GM18517 (cell line): ENCODE measurements around the gene NFIA.

Experiments
- ATAC-seq: cut with Tn5 transposase; IDR thresholded peaks from one replicate; pipeline ENCODE4 v1.9.1; 2021; ENCODE audit warnings: mild to moderate bottlenecking, moderate library complexity; ENCODE audit not compliant: unreplicated experiment

NFIA gene

DNA sequence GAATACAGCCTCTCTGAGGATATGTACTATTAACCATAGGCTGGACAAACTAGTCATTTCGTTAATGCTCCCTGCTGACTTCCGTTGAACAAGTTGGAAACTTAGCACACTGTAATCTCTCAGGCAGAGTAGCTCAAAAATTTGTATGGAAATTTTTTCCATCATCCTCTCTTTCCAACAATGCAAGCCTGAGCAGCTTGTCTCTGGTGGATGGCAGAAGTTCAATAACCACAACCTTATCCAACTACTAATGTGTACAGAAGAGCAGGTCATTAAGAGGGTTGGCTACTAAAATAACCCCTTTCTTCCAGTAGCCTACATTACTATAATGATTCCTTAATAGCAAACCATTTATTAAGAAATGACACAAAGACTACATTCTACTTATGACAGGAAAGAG lies 262.3 kb downstream of the NFIA start:
- no peak for ATAC-seq

- ATAC-seq = no peak
Measured at GRCh38 chr1:61348025-61348665, 265.8 kb downstream of the NFIA start.

GRCh38 chr1:61352845-61353435 lies 270.6 kb downstream of the NFIA start:
- ATAC-seq = no peak

- ATAC-seq = no peak
Measured at GRCh38 chr1:61353797-61354406, 271.5 kb downstream of the NFIA start.

DNA sequence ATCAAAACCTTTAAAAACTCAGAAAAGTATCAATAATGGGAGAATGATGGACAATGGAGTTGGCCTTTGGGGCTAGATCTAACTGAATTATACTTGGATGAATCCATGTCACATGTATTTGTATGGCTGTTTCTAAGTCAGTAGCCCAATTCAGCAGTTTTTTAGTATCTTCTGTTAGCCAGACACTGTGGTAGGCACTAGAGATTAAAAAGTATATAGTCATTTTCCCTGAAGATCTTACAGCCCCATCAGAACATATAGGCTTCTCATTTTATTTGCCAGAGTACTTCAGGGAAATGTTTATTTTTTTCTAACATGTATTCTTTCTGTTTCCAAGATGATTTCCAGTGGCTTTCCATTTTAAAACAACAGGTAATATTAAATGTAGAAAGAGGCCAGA lies 273.7 kb downstream of the NFIA start:
- no peak for ATAC-seq

GRCh38 chr1:61356995-61357394 lies 274.6 kb downstream of the NFIA start:
- no peak for ATAC-seq

DNA sequence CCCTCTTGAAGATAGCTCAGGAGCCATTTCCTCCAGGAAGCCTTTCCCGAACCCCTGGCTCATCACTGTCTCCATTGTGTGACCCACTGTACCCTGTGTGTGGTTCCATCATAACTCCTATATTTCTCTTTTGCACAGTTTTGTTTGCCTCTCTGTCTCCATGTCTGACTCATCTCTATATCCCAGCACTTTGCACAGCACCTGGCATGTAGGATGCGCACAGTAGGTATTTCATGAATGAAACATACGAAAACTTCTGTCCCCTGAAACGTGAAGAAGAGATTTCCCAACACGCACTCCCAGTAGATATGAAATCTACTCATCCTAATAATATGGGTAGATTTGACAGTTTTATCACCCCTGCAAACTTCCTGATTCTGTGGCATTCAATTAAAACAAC lies 275.2 kb downstream of the NFIA start:
- ATAC-seq = no peak

GRCh38 chr1:61358770-61359455 lies 276.6 kb downstream of the NFIA start:
- ATAC-seq = no peak

GRCh38 chr1:61361931-61362330 lies 279.6 kb downstream of the NFIA start:
- ATAC-seq = no peak

DNA sequence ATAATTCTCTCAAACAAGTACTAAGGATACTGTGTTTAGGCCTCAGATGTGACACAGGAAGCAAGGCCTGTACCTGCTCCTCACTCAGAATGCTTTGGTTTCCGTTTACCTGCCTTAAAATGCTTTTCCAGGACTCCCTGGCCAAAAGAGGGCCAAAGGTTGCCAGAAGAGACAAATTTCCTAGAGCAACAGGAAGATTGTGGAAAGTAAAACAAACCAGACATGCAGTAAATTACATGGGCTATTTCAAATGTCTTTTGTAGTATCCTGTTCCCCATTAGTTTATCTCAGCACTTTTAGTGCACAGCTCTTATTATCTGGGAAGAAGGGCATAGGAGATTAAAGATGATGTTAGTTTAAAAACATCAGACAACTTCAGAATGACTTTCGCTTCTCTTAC lies 280.0 kb downstream of the NFIA start:
- ATAC-seq = no peak

DNA sequence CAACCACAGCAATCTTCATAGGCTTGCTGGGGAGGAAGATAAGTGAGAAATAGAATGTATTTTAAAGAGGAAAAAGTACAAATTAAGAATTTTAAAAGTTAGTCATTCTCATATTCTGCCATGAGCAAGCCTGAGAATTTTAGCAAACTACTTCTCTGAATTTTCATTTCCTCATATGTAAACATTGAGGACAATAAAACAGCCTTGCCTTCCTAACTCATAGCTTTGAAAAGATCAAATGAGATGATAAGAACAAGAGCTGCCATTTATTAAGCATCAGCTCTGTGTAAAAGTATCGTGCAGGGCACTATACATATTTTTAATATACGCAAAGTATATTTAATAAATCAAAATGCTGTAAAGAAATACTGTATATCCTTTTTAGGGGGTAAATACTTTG lies 286.0 kb downstream of the NFIA start:
- no peak for ATAC-seq

DNA sequence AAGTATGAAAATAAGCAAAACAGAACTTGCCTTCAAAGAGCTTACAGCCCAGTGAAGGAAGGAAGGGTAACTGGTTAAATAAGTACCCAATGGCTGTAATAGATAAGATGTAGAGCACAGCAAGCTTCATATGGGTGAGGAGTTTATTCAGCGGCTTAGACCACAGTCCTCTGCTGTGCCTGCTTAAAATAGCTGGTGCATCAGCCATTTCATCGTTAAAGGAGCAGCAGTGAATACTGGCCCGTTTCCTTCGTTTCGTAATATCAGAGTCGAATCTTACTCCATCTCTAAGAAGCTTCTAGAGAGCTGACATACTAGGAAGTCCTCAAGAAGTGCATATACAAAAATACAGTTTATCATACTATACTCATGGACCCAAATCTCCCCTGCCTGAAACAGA lies 286.5 kb downstream of the NFIA start:
- ATAC-seq = no peak

DNA sequence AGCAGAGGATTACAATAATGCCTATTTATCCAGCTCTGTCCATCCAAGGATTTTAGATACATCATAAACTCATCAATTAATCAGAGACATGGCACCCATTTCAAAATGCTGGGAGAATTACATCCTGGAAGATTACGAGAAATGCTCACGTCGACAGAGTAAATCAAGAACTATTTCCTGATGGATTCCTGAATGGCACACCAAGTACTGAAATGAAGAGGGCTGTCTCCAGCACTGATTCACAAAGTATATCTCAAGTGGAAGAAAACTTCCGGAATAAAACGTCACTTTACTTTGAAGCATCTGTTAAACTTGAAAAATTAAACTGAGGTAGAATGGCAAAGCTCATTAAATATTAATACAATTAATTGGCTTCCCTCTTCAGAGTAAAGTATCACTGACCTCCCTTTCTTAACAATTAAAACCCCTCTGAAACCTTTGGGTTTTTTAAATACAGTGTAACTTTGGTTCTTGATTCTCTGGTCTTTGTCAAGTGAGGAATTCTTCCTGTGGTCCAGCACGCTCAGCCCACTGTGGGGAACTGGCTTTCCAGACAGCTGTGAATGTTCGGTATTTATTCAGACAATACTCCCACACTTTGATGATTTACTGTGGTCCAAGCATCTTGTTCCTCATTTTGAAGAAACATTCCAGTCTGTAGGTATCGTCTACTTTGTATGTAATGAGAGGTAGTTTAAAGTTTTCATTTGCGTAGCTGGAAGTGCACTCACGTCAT lies 288.0 kb downstream of the NFIA start:
- ATAC-seq = no peak

DNA sequence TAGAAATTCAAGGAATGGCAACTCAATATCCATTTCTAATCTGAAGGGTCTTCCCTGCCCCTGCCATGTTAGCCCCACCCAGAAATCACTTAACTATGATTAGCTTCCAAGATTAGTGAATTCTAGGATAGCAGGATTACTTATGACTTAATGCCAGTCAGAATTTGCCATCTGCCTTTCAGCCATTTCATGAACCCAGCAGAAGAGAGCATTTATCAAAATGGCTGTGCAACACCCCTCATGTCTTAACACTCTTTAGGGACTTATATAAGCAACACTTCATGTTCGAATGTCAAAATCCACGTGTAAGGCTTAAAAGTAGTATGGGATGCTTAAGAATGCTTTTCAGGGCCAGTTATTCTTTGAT lies 288.5 kb downstream of the NFIA start:
- no peak for ATAC-seq

DNA sequence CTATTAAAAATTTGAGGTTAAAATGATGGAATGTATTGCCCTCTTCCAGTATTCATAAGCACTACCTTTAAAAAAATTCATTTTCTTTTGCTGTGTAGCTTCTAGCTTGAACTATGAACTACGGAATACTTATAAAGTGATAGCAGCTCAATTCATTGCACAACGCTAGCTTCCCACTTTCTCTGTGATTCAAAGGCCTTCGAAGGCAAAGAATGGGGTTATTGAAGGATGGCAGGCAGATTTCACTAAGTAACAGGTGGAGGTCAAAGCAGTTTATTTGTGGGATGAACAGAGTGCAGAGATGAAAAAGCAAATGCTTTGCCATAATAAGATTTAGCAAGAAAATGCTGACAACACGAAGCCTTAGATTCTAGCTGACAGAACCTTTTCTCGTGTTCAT lies 290.6 kb downstream of the NFIA start:
- no peak for ATAC-seq

DNA sequence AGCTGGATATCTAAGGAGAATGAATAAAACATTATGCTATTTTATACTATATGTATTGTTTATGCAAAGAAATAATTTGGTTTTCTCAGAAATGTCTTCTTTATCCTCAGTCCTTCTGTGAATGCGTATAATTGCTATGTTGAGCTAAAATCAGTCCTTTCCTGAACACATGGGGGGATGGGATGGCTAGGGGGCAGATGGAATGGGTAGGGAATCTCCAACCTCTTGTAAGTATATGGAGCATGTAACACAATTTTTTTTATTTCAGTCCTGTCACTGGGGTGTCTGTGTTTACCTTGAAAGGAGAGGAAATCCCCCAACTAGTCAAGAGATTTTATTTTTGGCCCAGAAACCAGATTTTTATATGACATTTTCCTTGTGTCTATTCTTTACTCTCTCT lies 291.8 kb downstream of the NFIA start:
- no peak for ATAC-seq

DNA sequence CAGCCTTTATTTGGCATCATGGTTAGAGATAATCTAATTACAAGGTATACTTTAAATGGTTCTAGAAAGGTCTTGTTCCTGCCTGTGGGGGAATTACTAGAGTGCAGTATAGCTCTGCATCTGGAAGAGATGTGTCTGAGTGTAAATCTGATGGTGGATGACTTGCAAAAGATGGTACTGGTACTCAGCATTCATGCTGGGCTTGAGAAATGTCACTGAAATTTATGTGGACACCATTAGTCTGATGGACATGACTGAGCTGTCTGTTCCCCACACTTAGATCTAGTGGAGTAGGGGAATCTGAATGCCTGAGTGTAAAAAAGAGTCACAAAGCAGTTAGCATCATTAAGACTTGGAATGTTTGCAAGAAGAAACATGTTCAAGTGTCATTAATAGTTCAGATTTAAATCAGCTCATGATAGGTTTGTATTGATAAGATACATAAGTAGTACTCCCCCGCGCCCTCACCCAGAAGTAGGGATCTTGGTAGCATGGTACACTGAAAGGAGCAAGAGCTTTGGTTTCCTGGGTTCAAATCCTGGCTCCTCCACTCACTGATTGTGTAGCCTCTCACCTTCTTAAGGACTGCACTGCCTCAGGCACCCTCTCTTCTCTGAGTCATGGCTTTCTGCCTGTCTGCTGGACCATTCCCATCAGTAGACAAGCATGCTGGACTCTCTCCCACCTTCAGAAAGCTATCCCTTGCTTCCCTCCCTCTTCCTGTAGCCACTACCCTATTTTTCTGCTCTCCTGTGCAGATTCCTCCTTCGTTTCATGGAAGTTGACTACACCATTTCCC lies 292.9 kb downstream of the NFIA start:
- no peak for ATAC-seq

DNA sequence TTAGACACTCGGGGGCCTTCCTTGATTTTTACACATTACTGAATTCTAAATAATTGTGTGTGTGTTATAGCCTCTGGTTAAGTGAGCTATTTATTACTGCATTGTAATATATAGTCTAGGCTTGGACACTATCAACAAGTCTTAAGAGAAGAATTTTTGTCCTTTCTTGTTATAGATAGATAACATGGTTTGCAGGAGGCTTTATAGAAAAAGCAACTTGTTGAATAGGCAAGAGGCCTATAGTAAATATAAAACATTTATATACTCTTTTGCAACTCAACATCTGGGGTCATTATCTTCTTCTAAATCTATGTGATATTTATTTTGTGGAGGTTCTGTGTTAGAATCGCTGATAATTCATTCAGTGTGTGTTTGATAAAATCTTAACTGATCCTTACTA lies 293.8 kb downstream of the NFIA start:
- no peak for ATAC-seq

GRCh38 chr1:61377242-61377958 lies 295.0 kb downstream of the NFIA start:
- no peak for ATAC-seq
